HepG2 (cell line): Measurements from ENCODE around the gene GPR89A. TPM values are rescaled to one million over a fixed set of nuclear protein-coding genes. Genes with fewer than 3 reads are reported as not detected.
A peak's percentile ranks its signal among the peaks of the same experiment; 100 is the strongest.

Experiments
- AHR ChIP-seq: IDR thresholded peaks from 2 replicates; pipeline ENCODE4 v1.6.1; 2018; ENCODE audit warnings: missing genetic modification reagents, missing compliant biosample characterization
- BRF2 ChIP-seq: sonication (generic); formaldehyde crosslinking; IDR thresholded peaks from 2 replicates; pipeline ENCODE4 v1.8.1; 2022; ENCODE audit warnings: mild to moderate bottlenecking, missing genetic modification reagents
- CREM ChIP-seq, 2 experiments: sonication (generic) in 1 of 2; formaldehyde crosslinking in 1 of 2; IDR thresholded peaks; 2 replicates each; pipeline versions ENCODE4 v1.4.0 to v1.6.1; 2016 to 2020; ENCODE audit warnings: antibody characterized with exemption in 1 of 2, mild to moderate bottlenecking in 1 of 2, missing genetic modification reagents in 1 of 2
- FOXO1 ChIP-seq: sonication (generic); formaldehyde crosslinking; IDR thresholded peaks from 2 replicates; pipeline ENCODE4 v1.4.0; 2020; ENCODE audit warnings: missing genetic modification reagents
- GABPA ChIP-seq, 2 experiments: IDR thresholded peaks; 2 replicates each; pipeline ENCODE4 v1.6.1; 2011 to 2016; ENCODE audit warnings: low read depth in 2 of 2, low read length in 1 of 2, missing biosample characterization in 1 of 2, missing genetic modification characterization in 1 of 2
- HOMEZ ChIP-seq: IDR thresholded peaks from 2 replicates; pipeline ENCODE4 v1.6.1; 2016; ENCODE audit warnings: low read depth
- KDM3A ChIP-seq: IDR thresholded peaks from 2 replicates; pipeline ENCODE4 v1.6.1; 2018; ENCODE audit warnings: low read depth, missing compliant biosample characterization
- NONO ChIP-seq, 2 experiments: fragments of 450-650 bp in 1 of 2; sonication (generic) in 1 of 2; formaldehyde crosslinking in 1 of 2; IDR thresholded peaks in 1 of 2; conservative IDR thresholded peaks in 1 of 2; 2 replicates each; pipeline versions ENCODE4 v1.6.1 to v1.8.0; 2017 to 2022; ENCODE audit warnings: mild to moderate bottlenecking in 1 of 2, missing genetic modification reagents in 1 of 2, moderate library complexity in 1 of 2
- NR2F6 ChIP-seq, 2 experiments: IDR thresholded peaks; 2 replicates each; pipeline ENCODE4 v1.6.1; 2016; ENCODE audit warnings: antibody characterized with exemption in 1 of 2, mild to moderate bottlenecking in 1 of 2
- SRSF9 ChIP-seq: fragments of 200-400 bp; formaldehyde crosslinking; IDR thresholded peaks from 2 replicates; pipeline ENCODE4 v1.6.1; 2018; ENCODE audit warnings: borderline replicate concordance, mild to moderate bottlenecking, low read depth, low read length; ENCODE audit not compliant: insufficient read depth, poor library complexity, severe bottlenecking
- XBP1 ChIP-seq: sonication (generic); formaldehyde crosslinking; IDR thresholded peaks from 2 replicates; pipeline ENCODE4 v1.5.0; 2020; ENCODE audit warnings: missing genetic modification reagents
- YY1 ChIP-seq: IDR thresholded peaks from 2 replicates; pipeline ENCODE4 v1.6.1; 2011; ENCODE audit warnings: low read length, low read depth, moderate library complexity, mild to moderate bottlenecking; ENCODE audit not compliant: insufficient read depth, insufficient replicate concordance
- ZBTB21 ChIP-seq: sonication (generic); formaldehyde crosslinking; IDR thresholded peaks from 2 replicates; pipeline ENCODE4 v1.4.0; 2020; ENCODE audit warnings: missing genetic modification reagents
- ZNF235 ChIP-seq: sonication (generic); formaldehyde crosslinking; IDR thresholded peaks from 2 replicates; pipeline ENCODE4 v1.8.1; 2023; ENCODE audit warnings: mild to moderate bottlenecking, missing genetic modification reagents, borderline replicate concordance
- ZNF264 ChIP-seq: sonication (generic); formaldehyde crosslinking; IDR thresholded peaks from 2 replicates; pipeline ENCODE4 v1.4.0; 2020; ENCODE audit warnings: missing genetic modification reagents
- ZNF704 ChIP-seq: sonication (generic); formaldehyde crosslinking; IDR thresholded peaks from 2 replicates; pipeline ENCODE4 v1.8.1; 2023; ENCODE audit warnings: mild to moderate bottlenecking, inconsistent platforms, moderate library complexity, missing genetic modification reagents, borderline replicate concordance
- ZNF709 ChIP-seq: sonication (generic); formaldehyde crosslinking; IDR thresholded peaks from 2 replicates; pipeline ENCODE4 v1.5.0; 2020; ENCODE audit warnings: mild to moderate bottlenecking, missing genetic modification reagents
- ZSCAN31 ChIP-seq: sonication (generic); formaldehyde crosslinking; IDR thresholded peaks from 2 replicates; pipeline ENCODE4 v1.5.0; 2020; ENCODE audit warnings: low read depth, mild to moderate bottlenecking, missing genetic modification reagents
- polyA plus RNA-seq, 8 experiments: library from polyadenylated mRNA; depleted of rRNA in 3 of 8; stranded (reverse) in 7 of 8; unstranded in 1 of 8; fragments of >200 nt; fragmentation: Illumina TruSeq in 4 of 8; extraction: Trizol in 4 of 8; gene quantifications; 2 replicates each; pipeline versions ENCODE4 v1.2.1 to v1.2.3, GENCODE V29; 2011 to 2016; ENCODE audit warnings: low read depth in 4 of 8, missing spikeins in 1 of 8, mixed read lengths in 1 of 8; ENCODE audit not compliant: insufficient read depth in 1 of 8
- total RNA-seq, 5 experiments: library from RNA; depleted of rRNA; stranded (reverse); fragments of >200 nt; fragmentation: Illumina TruSeq; extraction: Trizol; gene quantifications; 2 replicates each; pipeline ENCODE4 v1.2.3, GENCODE V29; 2016; ENCODE audit warnings: low read depth in 1 of 5
- TF ChIP-seq, protein P1 (sequence below): IDR thresholded peaks from 2 replicates; pipeline ENCODE4 v1.4.0; 2020; ENCODE audit warnings: mild to moderate bottlenecking, missing genetic modification reagents

Gene GPR89A
- total and polyA plus RNA-seq, 2 of the 13 experiments (the other 11 are each of a cell fraction or from before 2014, with no cell fraction given), result 23.4 to 32.6 TPM

DNA sequence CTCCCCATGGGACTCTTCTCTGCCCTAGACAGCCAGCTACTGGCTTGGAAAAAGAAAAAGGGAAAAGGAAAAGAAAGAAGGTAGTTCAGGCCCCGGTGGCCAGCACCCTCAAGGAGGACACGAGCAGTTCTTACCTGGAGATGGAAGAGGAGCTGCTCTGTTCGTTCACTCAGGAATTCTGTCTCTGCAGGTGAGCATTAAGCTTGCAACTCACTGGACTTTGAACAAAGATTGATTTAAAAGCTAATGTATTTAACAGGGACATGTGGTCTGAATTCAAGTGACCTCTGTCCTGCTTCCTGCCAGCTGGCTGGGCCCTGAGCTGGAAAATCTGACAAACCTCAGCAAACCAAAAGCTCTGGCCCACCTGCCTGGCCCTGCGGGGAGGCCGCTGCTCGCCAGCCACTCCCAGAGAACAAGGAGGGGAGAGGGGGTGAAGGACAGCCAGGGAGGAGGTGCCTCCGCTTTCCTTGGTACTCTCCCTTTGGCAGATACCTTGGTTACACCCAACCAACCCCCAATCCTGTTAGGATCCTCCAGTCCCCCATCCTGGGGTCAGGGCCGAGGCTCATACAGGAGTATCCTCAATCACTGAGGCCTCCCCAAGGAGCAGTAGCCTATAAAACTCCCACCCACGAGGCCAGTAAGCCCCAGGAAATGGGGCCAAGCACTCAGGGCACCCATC is 99.5 kb downstream of the GPR89A start, which contains the start of gene PDZK1 (continued):
- TF ChIP-seq, protein P1, sequence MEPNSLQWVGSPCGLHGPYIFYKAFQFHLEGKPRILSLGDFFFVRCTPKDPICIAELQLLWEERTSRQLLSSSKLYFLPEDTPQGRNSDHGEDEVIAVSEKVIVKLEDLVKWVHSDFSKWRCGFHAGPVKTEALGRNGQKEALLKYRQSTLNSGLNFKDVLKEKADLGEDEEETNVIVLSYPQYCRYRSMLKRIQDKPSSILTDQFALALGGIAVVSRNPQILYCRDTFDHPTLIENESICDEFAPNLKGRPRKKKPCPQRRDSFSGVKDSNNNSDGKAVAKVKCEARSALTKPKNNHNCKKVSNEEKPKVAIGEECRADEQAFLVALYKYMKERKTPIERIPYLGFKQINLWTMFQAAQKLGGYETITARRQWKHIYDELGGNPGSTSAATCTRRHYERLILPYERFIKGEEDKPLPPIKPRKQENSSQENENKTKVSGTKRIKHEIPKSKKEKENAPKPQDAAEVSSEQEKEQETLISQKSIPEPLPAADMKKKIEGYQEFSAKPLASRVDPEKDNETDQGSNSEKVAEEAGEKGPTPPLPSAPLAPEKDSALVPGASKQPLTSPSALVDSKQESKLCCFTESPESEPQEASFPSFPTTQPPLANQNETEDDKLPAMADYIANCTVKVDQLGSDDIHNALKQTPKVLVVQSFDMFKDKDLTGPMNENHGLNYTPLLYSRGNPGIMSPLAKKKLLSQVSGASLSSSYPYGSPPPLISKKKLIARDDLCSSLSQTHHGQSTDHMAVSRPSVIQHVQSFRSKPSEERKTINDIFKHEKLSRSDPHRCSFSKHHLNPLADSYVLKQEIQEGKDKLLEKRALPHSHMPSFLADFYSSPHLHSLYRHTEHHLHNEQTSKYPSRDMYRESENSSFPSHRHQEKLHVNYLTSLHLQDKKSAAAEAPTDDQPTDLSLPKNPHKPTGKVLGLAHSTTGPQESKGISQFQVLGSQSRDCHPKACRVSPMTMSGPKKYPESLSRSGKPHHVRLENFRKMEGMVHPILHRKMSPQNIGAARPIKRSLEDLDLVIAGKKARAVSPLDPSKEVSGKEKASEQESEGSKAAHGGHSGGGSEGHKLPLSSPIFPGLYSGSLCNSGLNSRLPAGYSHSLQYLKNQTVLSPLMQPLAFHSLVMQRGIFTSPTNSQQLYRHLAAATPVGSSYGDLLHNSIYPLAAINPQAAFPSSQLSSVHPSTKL (CRISPR knock-in tag), result peak; percentile 75
- TF ChIP-seq ZNF709 (peak; percentile 84), CREM (IDR thresholded peaks at IDR 0.05) (no peak; the same call in 1 of the 2 replicates), CREM (CRISPR knock-in tag; IDR thresholded peaks at IDR 0.05) (no peak), NONO (IDR thresholded peaks at IDR 0.05) (no peak), NONO (CRISPR knock-in tag; conservative IDR thresholded peaks at IDR 0.05) (0 out of 2 replicates have a peak, but pooled peaks have one; percentile 36), FOXO1 (CRISPR knock-in tag) (peak; percentile 38; the same call in 1 of the 2 replicates), HOMEZ (CRISPR knock-in tag) (no peak), KDM3A (0 out of 2 replicates have a peak, but pooled peaks have one; percentile 38), GABPA (IDR thresholded peaks at IDR 0.05; ENCODE audit: low read depth, low read length) (no peak), GABPA (CRISPR knock-in tag; IDR thresholded peaks at IDR 0.05; ENCODE audit: low read depth) (no peak), AHR (CRISPR knock-in tag) (no peak), ZSCAN31 (CRISPR knock-in tag) (no peak; the same call in 1 of the 2 replicates), ZBTB21 (CRISPR knock-in tag) (no peak), BRF2 (CRISPR knock-in tag) (no peak), SRSF9 (no peak), YY1 (no peak), NR2F6 (IDR thresholded peaks at IDR 0.05) (peak; percentile 59), NR2F6 (CRISPR knock-in tag; IDR thresholded peaks at IDR 0.05) (peak; percentile 76), ZNF704 (CRISPR knock-in tag) (0 out of 2 replicates have a peak, but pooled peaks have one; percentile 36), ZNF235 (no peak), XBP1 (no peak), ZNF264 (peak; percentile 94)
